Measurements from ENCODE around the gene RBBP4. TPM values are rescaled to one million over a fixed set of nuclear protein-coding genes. Genes with fewer than 3 reads are reported as not detected.

The RBBP4 gene
- total RNA-seq, 1 experiment from 2014 or later = 279 TPM

- TF ChIP-seq SIN3A (IDR thresholded peaks at IDR 0.05; ENCODE audit: low read depth) = no peak
- no peak for TF ChIP-seq CBX3 (IDR thresholded peaks at IDR 0.05; ENCODE audit: low read depth)
- no peak for TF ChIP-seq ATF3 (IDR thresholded peaks at IDR 0.05)
- TF ChIP-seq RAD21 (IDR thresholded peaks at IDR 0.05; ENCODE audit: low read depth) = no peak
- TF ChIP-seq SRF (IDR thresholded peaks at IDR 0.05; ENCODE audit: low read depth) = no peak
Observed at GRCh38 chr1:32605711-32606424, 45.1 kb upstream of the RBBP4 start (continued).

DNA sequence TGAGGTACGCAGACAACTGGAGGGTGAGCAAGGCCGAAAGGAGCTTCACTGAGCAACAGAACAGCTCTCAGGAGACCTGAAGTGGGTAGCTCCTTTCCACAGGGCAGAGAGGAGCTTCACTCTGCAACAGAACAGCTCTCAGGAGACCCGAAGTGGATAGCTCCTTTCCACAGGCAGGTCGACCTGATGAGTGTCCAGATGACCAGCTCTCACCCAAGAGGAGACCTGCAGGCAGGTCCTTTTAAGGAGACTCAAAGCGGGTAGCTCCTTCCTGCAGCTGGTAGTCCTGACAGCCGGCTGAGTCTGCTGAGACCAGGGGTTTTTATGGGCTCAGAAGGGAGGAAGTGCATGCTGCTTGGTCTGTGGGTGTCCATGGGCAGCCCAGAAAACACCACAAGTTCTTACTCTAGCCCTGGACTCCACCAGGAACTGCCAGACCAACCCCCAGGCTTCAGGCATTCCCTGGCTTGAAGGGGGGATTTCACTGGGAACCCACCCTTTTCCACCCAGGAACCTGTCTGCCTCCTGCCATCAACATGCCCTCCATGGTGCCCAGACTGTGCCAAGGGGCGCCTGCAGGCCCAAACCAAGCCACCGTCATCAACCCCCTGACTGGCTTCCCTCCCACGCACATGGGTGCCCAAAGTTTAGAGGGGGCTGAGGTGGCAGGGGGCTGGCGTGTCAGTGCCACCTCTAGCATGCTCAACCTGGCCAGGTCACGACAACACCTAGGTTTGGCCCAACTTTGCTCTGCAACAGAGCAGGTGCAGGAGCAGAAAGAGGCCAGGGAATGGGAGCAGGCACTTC lies 44.2 kb upstream of the RBBP4 start:
- no peak overlapping the region for H3K4me2 ChIP-seq (ENCODE audit: low read length)
- peaks cover 4 to 5% of the 10 kb centered on the region in 2 experiments for H3K4me1 ChIP-seq (ENCODE audit: control insufficient read depth in 1 of 2, insufficient read depth in 2 of 2, low read length in 2 of 2)
- H3K9me3 ChIP-seq (ENCODE audit: control insufficient read depth in 1 of 2, insufficient read depth in 1 of 2, low read depth in 1 of 2, low read length in 2 of 2) = no peaks in the 10 kb centered on the region
- DNase-seq (ENCODE audit: low read depth, low spot score) = no peak
- no peak overlapping the region for H3K27ac ChIP-seq (ENCODE audit: low read depth, low read length)
- no peaks in the 10 kb centered on the region for H4K20me1 ChIP-seq (ENCODE audit: insufficient read depth)
- no peak overlapping the region for H3K4me3 ChIP-seq (replicated peaks in 1 of 2; ENCODE audit: low read depth in 1 of 2, low read length in 2 of 2)
- BruUV-seq (replicated peaks) = no TSS peak
- H3K9ac ChIP-seq (ENCODE audit: low read length) = no peak overlapping the region
- ATAC-seq = no peak
- no peaks in the 10 kb centered on the region for H3K27me3 ChIP-seq (ENCODE audit: insufficient read depth, low read length)
- TF ChIP-seq SIN3A (IDR thresholded peaks at IDR 0.05; ENCODE audit: low read depth) (no peak), RAD21 (IDR thresholded peaks at IDR 0.05; ENCODE audit: low read depth) (no peak), EZH2phosphoT487 (IDR thresholded peaks at IDR 0.05; ENCODE audit: borderline replicate concordance) (no peak), TCF7L2 (IDR thresholded peaks at IDR 0.05; ENCODE audit: borderline replicate concordance, extremely low read depth, insufficient read depth, insufficient read length) (no peak), ZNF274 (IDR thresholded peaks at IDR 0.05; ENCODE audit: low read depth, low read length) (no peak), CEBPB (IDR thresholded peaks at IDR 0.05; ENCODE audit: low read depth) (no peak), ZBTB33 (IDR thresholded peaks at IDR 0.05; ENCODE audit: extremely low read depth, insufficient replicate concordance, low read length) (no peak), JUND (IDR thresholded peaks at IDR 0.05) (no peak), CBX3 (IDR thresholded peaks at IDR 0.05; ENCODE audit: low read depth) (no peak)
- TF ChIP-seq, protein P1, sequence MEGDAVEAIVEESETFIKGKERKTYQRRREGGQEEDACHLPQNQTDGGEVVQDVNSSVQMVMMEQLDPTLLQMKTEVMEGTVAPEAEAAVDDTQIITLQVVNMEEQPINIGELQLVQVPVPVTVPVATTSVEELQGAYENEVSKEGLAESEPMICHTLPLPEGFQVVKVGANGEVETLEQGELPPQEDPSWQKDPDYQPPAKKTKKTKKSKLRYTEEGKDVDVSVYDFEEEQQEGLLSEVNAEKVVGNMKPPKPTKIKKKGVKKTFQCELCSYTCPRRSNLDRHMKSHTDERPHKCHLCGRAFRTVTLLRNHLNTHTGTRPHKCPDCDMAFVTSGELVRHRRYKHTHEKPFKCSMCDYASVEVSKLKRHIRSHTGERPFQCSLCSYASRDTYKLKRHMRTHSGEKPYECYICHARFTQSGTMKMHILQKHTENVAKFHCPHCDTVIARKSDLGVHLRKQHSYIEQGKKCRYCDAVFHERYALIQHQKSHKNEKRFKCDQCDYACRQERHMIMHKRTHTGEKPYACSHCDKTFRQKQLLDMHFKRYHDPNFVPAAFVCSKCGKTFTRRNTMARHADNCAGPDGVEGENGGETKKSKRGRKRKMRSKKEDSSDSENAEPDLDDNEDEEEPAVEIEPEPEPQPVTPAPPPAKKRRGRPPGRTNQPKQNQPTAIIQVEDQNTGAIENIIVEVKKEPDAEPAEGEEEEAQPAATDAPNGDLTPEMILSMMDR (IDR thresholded peaks at IDR 0.05 in 2 of 3, conservative IDR thresholded peaks at IDR 0.05 in 1 of 3; ENCODE audit: borderline replicate concordance in 1 of 3, insufficient read depth in 1 of 3, low read depth in 2 of 3, low read length in 2 of 3) = no peak
- TF ChIP-seq, protein P2, sequence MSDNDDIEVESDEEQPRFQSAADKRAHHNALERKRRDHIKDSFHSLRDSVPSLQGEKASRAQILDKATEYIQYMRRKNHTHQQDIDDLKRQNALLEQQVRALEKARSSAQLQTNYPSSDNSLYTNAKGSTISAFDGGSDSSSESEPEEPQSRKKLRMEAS (IDR thresholded peaks at IDR 0.05) = no peak
- no peaks in the 10 kb centered on the region for H3K36me3 ChIP-seq (ENCODE audit: control insufficient read depth in 1 of 2, insufficient read depth in 2 of 2, low read length in 2 of 2)
- no peaks in the 10 kb centered on the region for H3K79me2 ChIP-seq (ENCODE audit: insufficient read depth, low read length)
- POLR2A ChIA-PET = no interaction called here
- RAD21 ChIA-PET (ENCODE audit: low non-redundant PET in 1 of 2, low total read pairs in 2 of 2, uncharacterized antibody in 2 of 2, unreplicated experiment in 2 of 2) = no interaction called here
- no peak overlapping the region for H2AFZ ChIP-seq (ENCODE audit: low read depth, low read length, poor library complexity, severe bottlenecking)
- CTCF ChIA-PET = interaction anchor here (1.1 kb wide), 1 partner anchor 86 kb away, joined by 6 read pairs; no protein-coding TSS in a partner anchor
- H3K9me2 ChIP-seq (ENCODE audit: insufficient read depth) = no peaks in the 10 kb centered on the region
- intact Hi-C loops (cut with micrococcal nuclease) = no loop called here

Data from HCT116 (cell line).